ENCODE data around the gene NUMB.
A peak's percentile ranks its signal among the peaks of the same experiment; 100 is the strongest.

NUMB gene

DNA sequence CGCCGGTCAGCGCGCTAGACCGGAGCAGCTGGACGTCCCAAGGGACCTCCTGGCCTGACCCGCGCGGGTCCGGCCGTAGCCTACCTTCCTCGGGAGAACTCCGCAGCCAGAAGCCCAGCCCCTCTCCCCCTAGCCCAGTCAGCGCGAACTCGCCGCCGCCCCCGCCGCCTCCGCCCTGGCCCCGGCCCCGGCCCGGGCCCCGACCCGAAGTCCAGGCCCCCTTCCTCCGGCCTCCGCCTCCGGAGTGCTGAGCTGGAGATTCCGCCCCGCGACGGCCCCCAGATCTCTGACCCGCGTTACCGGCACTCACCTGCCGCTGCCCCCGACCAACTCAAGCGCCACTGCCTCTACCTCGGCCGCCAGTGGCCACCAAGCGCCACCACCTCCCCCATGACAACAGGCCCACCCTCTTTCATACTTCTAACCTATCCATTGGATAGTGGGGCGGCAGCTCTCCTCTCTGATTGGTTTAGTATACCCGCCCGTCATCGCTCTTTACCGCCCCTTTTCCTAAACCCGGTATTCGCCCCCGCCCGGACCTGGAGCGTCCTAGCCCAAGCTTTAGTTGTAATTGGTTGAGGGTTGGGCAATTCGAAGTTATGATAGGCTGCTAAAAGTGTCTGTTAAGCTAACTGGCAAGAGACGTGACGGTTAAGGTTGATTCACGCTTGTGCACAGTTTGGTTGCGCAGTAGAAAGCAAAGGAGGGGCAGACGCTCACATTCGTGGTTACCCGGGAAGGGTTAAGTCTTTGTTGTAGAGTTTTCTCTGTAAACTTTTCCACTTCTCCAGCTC, at the start of gene NUMB:
TSS of gene NUMB (minus strand) at position 364 of the 794 bp plus-strand sequence. CDS start 102,795 bp downstream, outside the sequence.
- DNase-seq, result peak; percentile 100

DNA sequence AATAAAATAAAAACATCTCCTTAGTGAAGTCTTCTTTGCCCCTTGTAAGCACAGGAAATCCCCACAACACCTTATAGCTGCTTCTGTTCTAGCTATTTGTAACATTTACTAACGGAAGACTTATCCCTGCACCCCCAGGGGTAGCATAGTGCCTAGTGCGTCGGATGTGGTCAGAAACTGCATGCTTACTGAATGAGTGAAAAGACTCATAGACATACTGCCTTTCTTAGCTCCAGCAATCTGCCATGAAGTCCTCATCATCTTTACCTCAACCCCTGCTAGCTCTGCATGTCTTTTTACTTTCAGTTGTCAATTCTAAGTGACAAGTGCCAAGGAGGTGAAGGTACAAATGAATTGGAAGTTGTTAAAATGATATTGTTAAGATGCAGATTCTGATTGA, 45.3 kb upstream of the NUMB start:
- DNase-seq, result no peak

DNA sequence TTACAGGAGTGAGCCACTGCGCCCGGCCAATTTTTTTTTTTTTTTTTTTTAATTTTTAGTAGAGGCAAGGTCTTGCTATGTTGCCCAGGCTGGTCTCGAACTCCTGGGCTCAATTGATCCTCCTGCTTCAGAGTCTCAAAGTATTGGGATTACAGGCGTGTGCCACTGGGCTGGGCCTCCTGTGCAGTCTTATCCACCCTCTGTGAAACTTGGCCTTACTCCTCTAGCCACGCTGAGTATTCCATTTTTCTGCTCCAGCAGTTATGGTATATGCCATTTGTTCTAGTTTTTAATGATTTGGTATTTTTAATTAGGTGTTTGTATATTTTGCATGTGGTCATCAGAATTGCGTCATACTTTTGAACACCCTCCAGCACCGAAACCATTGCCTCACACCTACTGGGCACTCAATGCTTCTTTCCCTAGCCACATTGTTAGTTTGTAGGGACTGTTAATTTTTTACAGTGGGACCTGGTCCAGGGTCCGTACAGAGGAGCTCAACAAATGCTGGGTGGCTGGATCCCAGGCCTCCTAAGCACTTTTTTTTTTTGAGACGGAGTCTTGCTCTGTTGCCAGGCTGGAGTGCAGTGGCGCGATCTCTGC, 43.8 kb upstream of the NUMB start:
- no peak for DNase-seq

DNA sequence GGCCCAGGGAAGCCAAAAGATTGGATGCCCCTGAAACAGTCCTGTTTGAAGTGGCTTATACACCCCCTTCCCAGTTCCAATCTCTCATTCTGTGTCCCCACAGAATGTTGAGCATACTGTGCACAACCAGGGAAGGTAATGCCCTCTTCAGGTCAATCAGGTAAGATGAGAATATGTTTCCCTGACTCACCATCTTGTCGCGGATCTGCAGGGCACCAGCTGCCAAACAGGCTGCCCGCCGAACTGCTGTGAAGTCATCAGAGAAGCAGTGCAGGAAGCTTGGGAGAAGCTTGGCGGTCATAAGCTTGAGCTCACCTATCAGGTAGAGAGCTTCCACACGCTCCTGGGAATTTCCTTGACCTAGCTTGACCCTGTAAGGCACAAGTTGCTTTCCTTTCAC, 42.0 kb upstream of the NUMB start:
- DNase-seq, result no peak

DNA sequence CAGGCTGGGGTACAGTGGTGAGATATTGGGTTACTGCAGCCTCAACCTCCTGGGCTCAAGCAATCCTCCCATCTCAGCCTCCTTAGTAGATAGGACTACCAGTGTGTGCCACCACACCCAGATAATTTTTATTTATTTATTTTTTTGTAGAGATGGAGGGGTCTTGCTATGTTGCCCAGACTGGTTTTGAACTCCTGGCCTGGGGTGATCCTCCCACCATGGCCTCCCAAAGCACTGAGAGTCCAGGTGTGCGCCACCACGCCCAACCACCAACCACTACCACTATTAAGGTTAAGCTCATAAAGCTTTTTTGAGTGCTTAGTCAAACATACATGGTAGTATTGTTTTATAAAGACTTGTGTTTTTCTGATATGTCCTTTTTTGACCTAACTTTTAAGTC, 36.2 kb upstream of the NUMB start:
- DNase-seq, result no peak

DNA sequence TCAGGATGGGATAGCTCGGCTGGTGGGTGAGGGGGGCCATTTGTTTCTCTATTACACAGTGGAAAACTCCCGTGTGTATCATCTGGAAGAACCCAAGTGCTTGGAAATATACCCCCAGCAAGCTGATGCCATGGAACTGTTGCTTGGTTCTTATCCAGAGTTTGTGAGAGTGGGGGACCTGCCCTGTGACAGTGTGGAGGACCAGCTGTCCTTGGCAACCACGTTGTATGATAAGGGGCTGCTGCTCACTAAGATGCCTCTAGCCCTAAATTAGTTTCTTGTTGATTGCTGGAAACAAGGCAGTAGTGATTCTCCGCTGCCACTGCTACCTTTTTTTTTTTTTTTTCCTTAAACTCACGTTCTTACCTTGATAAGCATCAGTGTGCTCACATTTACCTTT, 34.3 kb upstream of the NUMB start:
- peak; percentile 67 for DNase-seq

DNA sequence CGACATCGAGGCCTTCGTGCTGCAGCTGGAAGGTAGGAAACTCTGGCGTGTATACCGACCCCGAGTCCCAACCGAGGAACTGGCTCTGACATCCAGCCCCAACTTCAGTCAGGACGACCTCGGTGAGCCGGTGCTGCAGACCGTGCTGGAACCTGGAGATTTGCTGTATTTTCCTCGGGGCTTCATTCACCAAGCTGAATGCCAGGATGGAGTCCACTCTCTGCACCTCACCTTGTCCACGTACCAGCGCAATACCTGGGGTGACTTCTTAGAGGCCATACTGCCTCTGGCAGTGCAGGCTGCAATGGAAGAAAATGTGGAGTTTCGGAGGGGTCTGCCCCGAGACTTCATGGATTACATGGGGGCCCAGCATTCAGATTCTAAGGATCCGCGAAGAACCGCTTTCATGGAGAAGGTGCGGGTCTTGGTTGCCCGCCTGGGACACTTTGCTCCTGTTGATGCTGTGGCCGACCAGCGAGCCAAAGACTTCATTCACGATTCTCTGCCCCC, 33.8 kb upstream of the NUMB start:
- DNase-seq, result no peak

DNA sequence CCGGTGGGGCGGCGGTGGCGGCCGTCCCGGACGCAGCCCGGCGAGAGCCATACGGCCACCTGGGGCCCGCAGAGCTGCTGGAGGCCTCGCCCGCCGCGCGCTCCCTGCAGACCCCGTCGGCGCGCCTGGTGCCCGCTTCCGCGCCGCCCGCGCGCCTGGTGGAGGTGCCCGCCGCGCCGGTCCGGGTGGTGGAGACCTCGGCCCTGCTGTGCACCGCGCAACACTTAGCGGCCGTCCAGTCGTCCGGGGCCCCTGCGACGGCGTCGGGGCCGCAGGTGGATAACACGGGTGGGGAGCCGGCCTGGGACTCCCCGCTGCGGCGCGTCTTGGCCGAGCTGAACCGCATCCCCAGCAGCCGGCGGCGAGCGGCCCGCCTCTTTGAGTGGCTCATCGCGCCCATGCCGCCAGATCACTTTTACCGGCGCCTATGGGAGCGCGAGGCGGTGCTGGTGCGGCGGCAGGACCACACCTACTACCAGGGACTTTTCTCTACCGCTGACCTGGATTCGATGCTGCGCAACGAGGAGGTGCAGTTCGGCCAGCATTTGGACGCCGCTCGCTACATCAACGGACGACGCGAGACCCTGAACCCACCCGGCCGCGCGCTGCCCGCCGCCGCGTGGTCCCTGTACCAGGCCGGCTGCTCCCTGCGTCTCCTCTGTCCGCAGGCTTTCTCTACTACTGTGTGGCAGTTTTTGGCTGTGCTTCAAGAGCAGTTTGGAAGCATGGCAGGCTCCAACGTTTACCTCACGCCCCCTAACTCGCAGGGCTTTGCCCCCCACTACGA, 33.1 kb upstream of the NUMB start:
- DNase-seq, result peak; percentile 85

DNA sequence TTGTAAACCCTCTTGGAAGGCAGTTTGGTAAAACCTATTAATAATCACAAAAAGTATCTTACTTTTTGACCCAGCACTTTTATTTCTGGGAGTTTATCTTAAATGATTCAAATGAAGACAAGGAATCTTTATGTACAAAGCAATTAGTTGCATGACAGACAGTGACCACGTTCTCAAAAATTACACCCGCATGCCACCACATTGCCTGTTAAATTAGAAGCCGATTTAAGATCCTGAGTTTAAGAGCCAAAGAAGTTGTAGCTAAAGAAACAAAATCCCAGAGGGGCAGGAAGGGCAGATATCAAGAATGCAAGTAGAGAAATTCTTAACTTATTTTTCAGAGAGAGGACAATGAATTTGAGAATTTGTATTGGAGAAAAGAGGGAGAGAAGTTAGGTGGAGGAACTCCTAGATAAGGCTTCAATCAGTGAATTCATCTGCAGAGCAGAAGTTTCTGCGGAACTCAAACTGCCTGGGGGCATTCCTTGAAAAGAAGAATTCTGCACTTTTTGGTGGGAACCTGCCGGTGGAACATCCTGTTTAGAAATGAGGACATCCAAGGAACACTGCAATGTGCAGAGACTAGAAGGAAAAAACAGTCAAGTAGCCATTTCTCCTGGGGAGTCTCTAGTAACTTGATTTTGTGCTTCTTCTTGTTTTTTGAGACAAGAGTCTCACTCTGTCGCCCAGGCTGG, 31.3 kb upstream of the NUMB start:
- DNase-seq, result no peak

DNA sequence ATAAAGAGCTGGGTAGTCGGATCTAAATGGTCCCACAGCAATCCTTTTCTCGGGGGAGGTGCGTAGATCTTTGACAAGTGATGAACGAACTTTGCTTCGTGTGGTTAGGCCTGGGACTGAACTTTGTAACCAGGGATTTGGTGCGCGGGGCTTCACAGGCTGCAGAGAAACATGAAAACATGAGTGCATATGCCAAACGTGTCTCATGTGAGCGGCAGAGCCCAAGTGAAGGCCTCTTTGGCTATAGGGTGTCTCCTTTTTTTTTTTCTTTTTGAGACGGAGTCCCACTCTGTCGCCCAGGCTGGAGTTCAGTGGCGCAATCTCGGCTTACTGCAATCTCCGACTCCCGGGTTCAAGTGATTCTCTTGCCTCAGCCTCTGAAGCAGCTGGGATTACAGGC, 20.3 kb upstream of the NUMB start:
- no peak for DNase-seq

DNA sequence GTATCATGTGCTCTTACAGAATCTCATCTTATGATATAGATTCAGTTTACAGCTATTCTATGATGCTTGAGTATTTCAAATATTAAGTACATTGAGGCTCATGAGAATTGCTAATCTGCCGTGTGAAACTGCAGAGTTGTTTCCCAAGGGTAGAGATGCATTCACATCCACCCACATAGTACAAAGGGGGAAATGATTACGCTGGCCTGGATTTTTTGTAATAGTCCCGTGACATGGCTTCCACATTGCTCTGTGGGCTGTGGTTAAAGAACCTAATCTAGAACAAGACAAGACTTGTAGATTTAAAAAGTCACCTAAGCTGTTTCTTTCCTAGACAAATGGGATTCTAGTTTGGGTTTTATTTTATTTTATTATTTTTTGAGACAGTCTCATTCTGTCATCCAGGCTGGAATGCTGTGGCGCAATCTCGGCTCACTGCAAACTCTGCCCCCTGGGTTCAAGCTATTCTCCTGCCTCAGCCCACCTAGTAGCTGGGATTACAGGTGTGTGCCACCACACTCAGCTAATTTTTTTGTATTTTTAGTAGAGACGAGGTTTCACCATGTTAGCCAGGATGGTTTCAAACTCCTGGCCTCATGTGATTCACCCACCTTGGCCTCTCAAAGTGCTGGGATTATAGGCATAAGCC, 19.4 kb upstream of the NUMB start:
- DNase-seq, result peak; percentile 55

DNA sequence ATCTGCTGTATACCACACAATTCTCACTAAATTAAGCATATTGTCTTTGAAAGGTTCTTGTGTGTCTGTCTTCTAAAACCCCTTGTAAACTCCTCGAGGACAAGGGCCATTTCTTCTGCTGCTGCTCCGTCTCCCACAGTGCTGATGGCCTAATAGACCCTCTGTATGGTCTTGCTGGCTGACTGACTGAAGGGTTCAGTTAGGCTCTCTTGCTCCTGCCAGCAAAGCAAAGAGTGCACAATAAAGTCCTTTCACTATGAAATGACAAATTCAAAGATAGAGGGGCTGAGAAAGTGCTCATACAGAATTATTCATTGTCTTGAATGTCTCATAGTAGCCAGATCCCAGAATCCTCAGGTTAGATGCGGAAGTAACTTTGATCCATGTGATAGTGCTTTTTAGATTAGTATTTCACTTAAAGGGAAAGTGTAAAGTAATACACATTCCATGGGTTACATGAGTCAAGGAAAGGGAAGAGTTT, 18.1 kb upstream of the NUMB start:
- DNase-seq, result no peak

DNA sequence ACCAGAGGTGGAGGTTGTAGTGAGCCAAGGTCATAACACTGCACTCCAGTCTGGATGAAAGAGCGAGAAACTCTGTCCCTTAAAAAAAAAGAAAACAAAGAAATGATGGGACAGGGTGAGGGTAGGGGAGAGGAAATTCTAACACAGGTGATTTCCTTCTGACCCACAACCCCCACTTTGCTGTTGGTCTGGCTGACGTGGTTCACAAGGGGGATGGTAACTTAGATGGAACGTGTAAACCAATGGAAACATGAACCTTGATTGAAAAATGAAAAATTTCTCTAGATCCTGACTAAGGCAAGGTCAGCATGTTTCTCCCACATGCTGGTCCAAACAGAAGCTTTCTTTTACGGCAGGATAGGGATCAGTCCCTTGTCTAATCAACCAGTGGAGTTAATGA, 16.6 kb upstream of the NUMB start:
- DNase-seq, result no peak

DNA sequence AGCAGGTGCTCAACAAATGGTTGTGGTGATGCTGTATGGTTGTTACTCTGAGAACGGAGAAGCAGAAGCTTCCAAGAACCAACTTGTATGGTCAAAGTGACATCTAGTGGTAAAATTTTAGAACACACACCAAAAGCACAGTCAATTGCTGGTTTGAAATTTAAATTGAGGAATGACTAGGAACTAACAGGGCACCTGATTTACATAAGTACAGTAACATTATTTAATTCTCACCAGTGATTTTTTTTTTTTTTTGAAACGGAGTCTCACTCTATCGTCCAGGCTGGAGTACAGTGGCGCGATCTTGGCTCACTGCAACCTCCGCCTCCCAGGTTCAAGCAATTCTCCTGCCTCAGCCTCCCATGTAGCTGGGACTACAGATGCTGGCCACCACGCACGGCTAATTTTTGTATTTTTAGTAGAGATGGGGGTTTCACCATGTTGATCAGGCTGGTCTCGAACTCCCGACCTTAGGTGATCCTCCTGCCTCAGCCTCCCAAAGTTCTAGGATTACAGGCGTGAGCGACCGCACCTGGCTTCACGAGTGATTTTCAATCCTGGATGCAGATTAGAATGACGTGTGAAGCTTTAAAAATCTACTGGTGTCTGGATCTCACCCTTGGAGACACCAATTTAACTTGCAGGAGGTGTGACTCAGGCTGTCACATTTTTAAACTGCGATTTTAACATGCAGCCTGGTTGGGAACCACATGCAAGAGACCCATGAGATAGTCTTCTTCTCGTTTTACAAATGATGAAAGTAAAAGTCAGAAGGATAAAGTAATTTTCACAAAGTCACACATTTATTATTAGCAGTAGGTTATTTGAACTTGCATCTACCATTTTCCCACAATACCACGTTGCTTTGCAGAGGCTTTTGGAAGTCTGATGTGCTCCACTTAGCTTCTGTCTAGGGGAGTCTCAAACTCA, 14.1 kb upstream of the NUMB start:
- peak; percentile 87 for DNase-seq

DNA sequence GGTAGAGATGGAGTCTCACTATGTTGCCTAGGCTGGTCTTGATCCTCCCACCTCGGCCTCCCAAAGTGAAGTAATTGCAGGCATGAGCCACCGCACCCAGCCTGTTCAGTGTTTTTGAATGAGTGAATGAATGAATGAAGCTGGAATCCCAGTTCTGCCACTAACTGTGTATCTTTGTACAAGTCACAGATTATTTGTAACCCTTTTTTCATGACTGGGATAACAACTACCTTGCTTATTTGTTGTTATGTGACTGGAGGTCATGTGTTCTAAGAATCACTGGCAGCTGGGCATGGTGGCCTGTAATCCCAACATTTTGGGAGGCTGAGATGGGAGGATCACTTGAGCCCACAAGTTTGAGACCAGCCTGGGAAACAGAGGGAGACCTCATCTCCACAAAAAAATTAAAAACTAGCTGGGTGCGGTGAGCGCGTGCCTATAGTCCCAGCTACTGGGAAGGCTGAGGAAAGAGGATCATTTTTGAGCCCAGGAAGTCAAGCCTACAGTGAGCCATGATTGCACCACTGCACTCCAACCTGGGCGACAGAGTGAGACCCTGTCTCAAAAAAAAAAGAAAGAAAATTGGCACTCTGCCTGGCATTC, 13.3 kb upstream of the NUMB start:
- DNase-seq, result no peak

DNA sequence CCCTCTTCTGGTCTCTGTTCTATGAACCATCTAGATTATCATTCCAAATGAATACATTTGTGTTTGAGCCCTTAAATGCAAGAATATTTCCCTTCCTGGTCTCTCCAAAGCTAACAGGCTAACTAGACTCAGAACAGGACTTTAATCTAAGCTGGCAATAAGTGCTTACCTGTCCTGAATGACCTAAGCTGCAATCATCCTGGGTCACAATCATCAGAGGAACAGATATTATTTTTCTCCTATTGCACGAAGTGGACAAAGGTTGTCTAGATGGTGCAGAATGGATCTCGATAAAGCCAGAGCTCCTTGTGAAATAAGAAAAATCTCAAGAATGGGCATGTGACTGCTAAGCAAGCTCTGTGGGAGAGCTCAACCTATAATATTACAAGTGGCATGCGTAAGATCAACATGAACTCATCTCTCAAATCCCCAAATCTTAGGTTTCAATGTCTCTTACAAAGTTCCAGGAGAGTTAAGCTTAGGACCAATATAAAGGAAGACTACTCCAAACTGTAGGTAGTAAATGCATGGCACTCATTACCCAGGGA, 10.6 kb upstream of the NUMB start:
- no peak for DNase-seq

DNA sequence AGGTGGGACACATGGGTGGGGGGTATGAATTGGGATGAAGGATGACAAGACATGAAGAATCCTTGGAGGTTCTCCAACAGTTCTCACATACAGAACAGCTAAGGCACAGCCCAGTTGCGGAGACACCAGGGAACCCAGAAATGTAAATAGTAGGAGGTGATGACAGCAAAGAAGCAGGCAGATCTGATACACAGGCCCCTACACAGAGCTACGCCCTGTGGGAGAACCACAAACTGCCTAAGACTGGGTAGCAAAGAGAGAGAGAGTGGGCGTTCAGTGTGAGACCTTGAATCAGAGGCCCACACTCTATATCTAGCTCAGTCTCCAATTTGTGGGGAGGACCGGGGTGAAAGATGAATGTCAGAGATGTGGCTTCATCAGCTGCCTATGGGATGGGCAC, 9.5 kb upstream of the NUMB start:
- DNase-seq, result peak; percentile 51

DNA sequence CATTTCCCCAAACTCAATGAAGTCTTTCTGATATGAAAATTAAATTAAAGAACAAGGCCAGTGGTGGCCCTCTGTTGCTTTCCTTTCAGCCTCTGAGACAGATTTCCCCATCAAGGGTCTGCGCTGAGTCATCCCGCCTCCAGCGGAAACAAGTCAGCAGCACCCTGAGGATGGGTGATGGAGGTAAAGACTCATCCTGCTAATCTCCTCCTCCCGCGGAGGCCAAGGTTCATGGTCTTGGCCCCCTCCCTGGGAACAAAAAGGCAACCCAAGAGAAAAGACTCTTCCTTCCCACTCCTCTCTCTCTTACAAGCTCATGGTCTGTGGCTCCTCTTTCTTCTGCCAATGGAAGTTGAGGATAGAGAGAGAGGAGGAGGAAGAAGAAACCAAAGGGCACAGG, 9.0 kb upstream of the NUMB start:
- DNase-seq, result no peak

DNA sequence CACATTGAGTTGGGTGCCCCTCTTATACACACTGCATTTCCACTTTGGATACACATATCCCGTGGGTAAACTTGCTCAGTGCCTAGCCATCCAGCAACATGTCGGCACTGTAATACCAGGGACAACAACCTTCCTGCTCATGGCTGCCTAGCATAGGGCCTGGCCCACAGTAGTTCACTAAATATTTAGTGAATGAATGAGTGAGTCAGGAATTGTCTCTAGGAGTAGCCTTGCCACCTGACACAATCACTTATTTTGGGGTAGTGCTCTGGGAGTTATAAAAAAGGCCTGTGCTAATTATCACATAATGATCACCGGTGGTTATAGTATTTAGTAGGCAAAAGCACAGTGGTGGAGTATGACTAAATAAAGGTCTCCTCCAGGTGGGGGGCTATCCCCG, 8.5 kb upstream of the NUMB start:
- DNase-seq, result no peak

DNA sequence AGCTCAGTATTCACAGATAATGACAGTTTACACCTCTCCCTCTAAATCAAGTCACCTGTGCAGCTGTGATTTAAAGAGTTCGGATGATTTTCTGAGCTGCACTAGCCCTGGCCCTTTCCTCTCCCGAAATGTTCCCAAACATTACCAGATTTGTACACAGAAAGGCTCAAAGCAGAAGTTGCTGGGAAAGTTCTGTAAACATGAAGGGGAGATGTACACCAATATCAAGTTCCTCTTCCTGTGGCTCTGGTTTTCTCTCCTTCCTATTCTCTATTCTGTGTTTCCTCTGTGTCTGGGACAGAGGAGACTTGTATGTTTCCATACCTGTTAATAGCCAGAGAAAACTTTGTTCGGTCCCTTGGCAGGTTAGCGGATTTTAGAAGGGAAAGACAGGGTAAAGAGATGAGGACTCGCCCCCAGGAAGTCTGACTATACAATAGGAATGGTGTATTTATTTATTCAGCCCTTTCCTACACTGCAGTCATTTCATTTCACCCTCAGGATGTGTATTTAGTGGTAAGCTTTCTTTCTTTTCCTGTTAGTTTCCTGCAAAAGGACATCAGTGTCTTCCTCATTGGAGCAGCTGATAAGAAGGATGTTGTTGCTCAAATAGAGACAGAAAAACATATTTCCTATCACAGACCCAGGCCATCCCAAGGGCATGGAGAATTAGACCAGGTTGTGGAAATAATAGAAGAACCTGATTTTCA, 7.6 kb upstream of the NUMB start:
- no peak for DNase-seq

Measured in hematopoietic multipotent progenitor cell treated with erythropoietin and hydrocortisone succinate and interleukin-3 and kit ligand, for 4 days (in vitro differentiated cells).